ENCODE data around the gene IL1B. TPM values are rescaled to one million over a fixed set of nuclear protein-coding genes. Genes with fewer than 3 reads are reported as not detected.
"Not testable (repeated sequence)": the region's sequence is repeated elsewhere in the genome, so short reads cannot be mapped to it uniquely, and the experiment has no call there.

The IL1B gene
- total and polyA plus RNA-seq, 7 experiments from 2014 or later = 0.17 to 615 (median 1.1) TPM; not detected in 2

DNA sequence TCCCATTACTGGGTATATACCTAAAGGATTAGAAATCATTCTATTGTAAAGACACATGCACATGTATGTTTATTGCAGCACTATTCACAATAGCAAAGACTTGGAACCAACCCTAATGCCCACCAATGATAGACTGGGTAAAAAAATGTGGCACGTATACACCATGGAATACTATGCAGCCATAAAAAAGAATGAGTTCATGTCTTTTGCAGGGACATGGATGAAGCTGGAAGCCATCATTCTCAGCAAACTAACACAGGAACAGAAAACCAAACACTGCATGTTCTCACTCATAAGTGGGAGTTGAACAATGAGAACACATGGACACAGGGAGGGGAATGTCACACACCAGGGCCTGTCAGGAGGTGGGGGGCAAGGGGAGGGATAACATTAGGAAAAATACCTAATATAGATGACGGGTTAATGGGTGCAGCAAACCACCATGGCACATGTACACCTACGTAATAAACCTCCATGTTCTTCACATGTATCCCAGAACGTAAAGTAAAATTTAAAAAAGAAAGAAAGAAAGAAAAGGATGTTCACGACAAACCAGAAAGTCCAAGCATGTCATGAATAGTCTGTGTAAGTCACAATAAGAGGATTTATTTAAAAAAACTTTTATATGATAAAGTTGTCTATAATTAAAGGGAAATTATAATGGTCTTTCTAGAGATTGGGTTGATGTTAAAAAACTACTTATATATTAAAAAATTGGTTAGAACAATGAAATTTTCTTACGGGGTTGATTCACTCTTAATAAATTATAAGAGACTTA, 23.0 kb upstream of the IL1B start:
- H3K9me3 Mint-ChIP-seq = peaks cover 0 to 40% (median 17%) of the 10 kb centered on the region in 11 donors
- intact Hi-C loops (cut with micrococcal nuclease) = not testable (repeated sequence)

GRCh38 chr2:112850588-112850987, 14.0 kb upstream of the IL1B start:
- Mint-ChIP-seq H3K4me1 (peaks cover 0 to 3% (median 0%) of the 10 kb centered on the region in 7 donors), H3K27ac (no peak overlapping the region), H3K27me3 (peaks cover 5 to 32% (median 17%) of the 10 kb centered on the region in 5 donors), H3K36me3 (no peaks in the 10 kb centered on the region), H3K9me3 (peaks cover 0 to 1% (median 0%) of the 10 kb centered on the region in 11 donors), H3K4me3 (no peak overlapping the region)
- ChIA-PET CTCF (interaction anchor here (0.6 kb wide), 1 partner anchor 107 kb away, joined by 5 read pairs; no protein-coding TSS in a partner anchor), POLR2A (no interaction called here)
- intact Hi-C loops (cut with micrococcal nuclease) = no loop called here
- H3K4me3 ChIP-seq (ENCODE audit: low read length) = no peak overlapping the region
- no peak overlapping the region for H3K27ac ChIP-seq (ENCODE audit: low read depth, low read length)
- no peaks in the 10 kb centered on the region for H3K4me1 ChIP-seq (ENCODE audit: control insufficient read depth in 2 of 2, insufficient read depth in 2 of 2, low read length in 2 of 2)
- ATAC-seq = no peak
- H3K36me3 ChIP-seq (ENCODE audit: control insufficient read depth in 2 of 3, insufficient read depth in 3 of 3, low read length in 3 of 3) = no peaks in the 10 kb centered on the region
- H3K27me3 ChIP-seq (ENCODE audit: control insufficient read depth in 2 of 2, insufficient read depth in 2 of 2, low read length in 2 of 2) = no peaks in the 10 kb centered on the region
- H3K9me3 ChIP-seq (ENCODE audit: control insufficient read depth in 2 of 3, low read length in 3 of 3) = no peaks in the 10 kb centered on the region
- DNase-seq = no peak

More for the DNA sequence above, 23.0 kb upstream of the IL1B start:
- H3K27me3 ChIP-seq (ENCODE audit: control insufficient read depth in 2 of 2, insufficient read depth in 2 of 2, low read length in 2 of 2); H3K4me3 Mint-ChIP-seq; CTCF ChIA-PET; DNase-seq; H3K36me3 ChIP-seq (ENCODE audit: control insufficient read depth in 2 of 3, insufficient read depth in 3 of 3, low read length in 3 of 3); H3K27ac Mint-ChIP-seq; H3K4me3 ChIP-seq (ENCODE audit: low read length); H3K27ac ChIP-seq (ENCODE audit: low read depth, low read length); H3K4me1 Mint-ChIP-seq; H3K9me3 ChIP-seq (ENCODE audit: control insufficient read depth in 2 of 3, low read length in 3 of 3); ATAC-seq; POLR2A ChIA-PET; H3K4me1 ChIP-seq (ENCODE audit: control insufficient read depth in 2 of 2, insufficient read depth in 2 of 2, low read length in 2 of 2): not testable (repeated sequence)
- Mint-ChIP-seq H3K36me3 (peaks cover 0 to 16% (median 0%) of the 10 kb centered on the region in 5 donors), H3K27me3 (peaks cover 0 to 18% (median 0%) of the 10 kb centered on the region in 5 donors)

GRCh38 chr2:112849956-112850355, 13.4 kb upstream of the IL1B start:
- no peak overlapping the region for H3K4me3 Mint-ChIP-seq
- H3K9me3 Mint-ChIP-seq = peaks cover 0 to 1% (median 0%) of the 10 kb centered on the region in 11 donors
- H3K4me3 ChIP-seq (ENCODE audit: low read length) = no peak overlapping the region
- no peak overlapping the region for H3K27ac Mint-ChIP-seq
- no peaks in the 10 kb centered on the region for H3K4me1 ChIP-seq (ENCODE audit: control insufficient read depth in 2 of 2, insufficient read depth in 2 of 2, low read length in 2 of 2)
- H3K27ac ChIP-seq (ENCODE audit: low read depth, low read length) = no peak overlapping the region
- peaks cover 5 to 32% (median 17%) of the 10 kb centered on the region in 5 donors for H3K27me3 Mint-ChIP-seq
- peaks cover 0 to 3% (median 0%) of the 10 kb centered on the region in 7 donors for H3K4me1 Mint-ChIP-seq
- no peaks in the 10 kb centered on the region for H3K27me3 ChIP-seq (ENCODE audit: control insufficient read depth in 2 of 2, insufficient read depth in 2 of 2, low read length in 2 of 2)
- intact Hi-C loops (cut with micrococcal nuclease) = no loop called here
- no peak for ATAC-seq
- no peak for DNase-seq
- ChIA-PET POLR2A (no interaction called here), CTCF (no interaction called here)
- no peaks in the 10 kb centered on the region for H3K36me3 ChIP-seq (ENCODE audit: control insufficient read depth in 2 of 3, insufficient read depth in 3 of 3, low read length in 3 of 3)
- H3K36me3 Mint-ChIP-seq = no peaks in the 10 kb centered on the region
- no peaks in the 10 kb centered on the region for H3K9me3 ChIP-seq (ENCODE audit: control insufficient read depth in 2 of 3, low read length in 3 of 3)

DNA sequence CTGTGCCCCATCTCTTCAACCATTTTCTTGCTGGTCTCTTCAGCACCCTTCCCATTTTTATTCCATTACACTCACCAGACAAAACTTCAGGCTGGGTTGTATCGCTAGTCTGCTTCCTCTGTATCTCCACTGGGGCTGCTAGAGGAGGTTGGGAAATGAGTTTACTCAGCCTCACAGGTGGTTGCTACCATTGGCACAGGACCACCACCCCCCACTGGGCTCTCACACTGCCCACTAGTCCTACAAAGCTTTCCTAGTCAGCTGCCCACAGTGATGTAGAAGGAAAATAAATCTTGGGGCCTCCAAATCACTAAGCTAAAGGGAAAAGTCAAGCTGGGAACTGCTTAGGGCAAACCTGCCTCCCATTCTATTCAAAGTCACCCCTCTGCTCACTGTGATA, 12.3 kb upstream of the IL1B start:
- H3K4me1 ChIP-seq (ENCODE audit: control insufficient read depth in 2 of 2, insufficient read depth in 2 of 2, low read length in 2 of 2) = no peaks in the 10 kb centered on the region
- H3K27ac ChIP-seq (ENCODE audit: low read depth, low read length) = no peak overlapping the region
- Mint-ChIP-seq H3K27me3 (peaks cover 5 to 32% (median 17%) of the 10 kb centered on the region in 5 donors), H3K4me1 (peaks cover 0 to 3% (median 0%) of the 10 kb centered on the region in 7 donors), H3K9me3 (peaks cover 0 to 1% (median 0%) of the 10 kb centered on the region in 11 donors), H3K27ac (no peak overlapping the region), H3K36me3 (no peaks in the 10 kb centered on the region), H3K4me3 (no peak overlapping the region)
- H3K9me3 ChIP-seq (ENCODE audit: control insufficient read depth in 2 of 3, low read length in 3 of 3) = no peaks in the 10 kb centered on the region
- no peaks in the 10 kb centered on the region for H3K27me3 ChIP-seq (ENCODE audit: control insufficient read depth in 2 of 2, insufficient read depth in 2 of 2, low read length in 2 of 2)
- H3K36me3 ChIP-seq (ENCODE audit: control insufficient read depth in 2 of 3, insufficient read depth in 3 of 3, low read length in 3 of 3) = no peaks in the 10 kb centered on the region
- no peak overlapping the region for H3K4me3 ChIP-seq (ENCODE audit: low read length)
- ATAC-seq (no peak), DNase-seq (no peak)
- ChIA-PET CTCF (no interaction called here), POLR2A (no interaction called here)
- intact Hi-C loops (cut with micrococcal nuclease) = no loop called here

DNA sequence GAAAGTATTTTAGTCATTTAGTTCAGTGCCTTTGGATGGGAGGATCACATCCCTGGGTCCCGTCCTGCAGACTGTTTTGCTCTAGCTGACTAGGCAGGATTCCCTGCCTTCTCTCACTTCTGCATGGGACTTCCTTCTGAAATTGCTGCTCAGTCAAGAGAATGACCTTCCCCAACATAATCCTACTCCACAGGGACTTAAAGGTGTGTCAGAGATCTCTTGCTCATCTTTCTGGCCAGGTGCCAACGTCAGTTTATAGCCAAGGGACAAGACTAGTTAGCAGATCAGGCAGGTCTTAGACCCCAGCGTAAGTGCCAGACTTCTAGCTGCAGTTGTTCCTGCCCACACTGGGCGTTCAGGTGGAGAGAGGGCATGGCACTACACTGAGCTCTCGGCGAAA, 9.5 kb upstream of the IL1B start:
- Mint-ChIP-seq H3K4me3 (no peak overlapping the region), H3K9me3 (no peaks in the 10 kb centered on the region), H3K36me3 (no peaks in the 10 kb centered on the region), H3K27me3 (peaks cover 12 to 36% (median 26%) of the 10 kb centered on the region in 5 donors), H3K27ac (no peak overlapping the region), H3K4me1 (peaks cover 0 to 8% (median 0%) of the 10 kb centered on the region in 7 donors)
- ATAC-seq (no peak), DNase-seq (no peak)
- Histone ChIP-seq H3K4me3 (ENCODE audit: low read length) (no peak overlapping the region), H3K27me3 (ENCODE audit: control insufficient read depth in 2 of 2, insufficient read depth in 2 of 2, low read length in 2 of 2) (no peaks in the 10 kb centered on the region), H3K4me1 (ENCODE audit: control insufficient read depth in 2 of 2, insufficient read depth in 2 of 2, low read length in 2 of 2) (no peaks in the 10 kb centered on the region), H3K27ac (ENCODE audit: low read depth, low read length) (no peak overlapping the region), H3K9me3 (ENCODE audit: control insufficient read depth in 2 of 3, low read length in 3 of 3) (no peaks in the 10 kb centered on the region), H3K36me3 (ENCODE audit: control insufficient read depth in 2 of 3, insufficient read depth in 3 of 3, low read length in 3 of 3) (no peaks in the 10 kb centered on the region)
- ChIA-PET CTCF (no interaction called here), POLR2A (no interaction called here)
- intact Hi-C loops (cut with micrococcal nuclease) = no loop called here

DNA sequence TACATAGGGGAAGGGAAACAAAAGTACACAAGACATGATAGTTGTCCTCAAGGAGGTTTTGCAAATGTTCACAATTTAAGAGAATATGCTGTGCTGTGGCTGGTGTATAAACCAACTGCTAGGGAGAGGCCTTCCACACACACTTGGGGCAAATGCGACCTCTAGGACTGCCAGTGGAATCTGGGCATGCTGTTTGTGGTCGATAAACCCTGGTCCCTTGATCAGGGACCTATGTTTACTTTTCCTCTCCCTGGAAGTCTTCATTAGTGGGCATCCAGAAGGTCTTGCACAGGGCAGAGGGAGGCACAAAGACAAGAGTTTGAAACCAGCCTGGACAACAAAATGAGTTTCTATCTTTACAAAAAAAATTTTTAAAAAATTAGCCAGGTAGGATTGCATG, 7.3 kb upstream of the IL1B start:
- no peak overlapping the region for H3K4me3 ChIP-seq (ENCODE audit: low read length)
- no peak overlapping the region for H3K27ac Mint-ChIP-seq
- intact Hi-C loops (cut with micrococcal nuclease) = no loop called here
- POLR2A ChIA-PET = no interaction called here
- H3K9me3 ChIP-seq (ENCODE audit: control insufficient read depth in 2 of 3, low read length in 3 of 3) = no peaks in the 10 kb centered on the region
- peaks cover 14 to 40% (median 32%) of the 10 kb centered on the region in 5 donors for H3K27me3 Mint-ChIP-seq
- peaks cover 0 to 10% (median 0%) of the 10 kb centered on the region in 7 donors for H3K4me1 Mint-ChIP-seq
- CTCF ChIA-PET = no interaction called here
- H3K4me1 ChIP-seq (ENCODE audit: control insufficient read depth in 2 of 2, insufficient read depth in 2 of 2, low read length in 2 of 2) = no peaks in the 10 kb centered on the region
- H3K27me3 ChIP-seq (ENCODE audit: control insufficient read depth in 2 of 2, insufficient read depth in 2 of 2, low read length in 2 of 2) = no peaks in the 10 kb centered on the region
- no peak overlapping the region for H3K4me3 Mint-ChIP-seq
- H3K36me3 Mint-ChIP-seq = no peaks in the 10 kb centered on the region
- DNase-seq = no peak
- H3K27ac ChIP-seq (ENCODE audit: low read depth, low read length) = no peak overlapping the region
- H3K9me3 Mint-ChIP-seq = no peaks in the 10 kb centered on the region
- H3K36me3 ChIP-seq (ENCODE audit: control insufficient read depth in 2 of 3, insufficient read depth in 3 of 3, low read length in 3 of 3) = no peaks in the 10 kb centered on the region
- ATAC-seq = no peak

- H3K9me3 ChIP-seq (ENCODE audit: control insufficient read depth in 2 of 3, low read length in 3 of 3) = no peaks in the 10 kb centered on the region
- POLR2A ChIA-PET = no interaction called here
- intact Hi-C loops (cut with micrococcal nuclease) = no loop called here
- no peaks in the 10 kb centered on the region for H3K36me3 ChIP-seq (ENCODE audit: control insufficient read depth in 2 of 3, insufficient read depth in 3 of 3, low read length in 3 of 3)
- DNase-seq = no peak
- Mint-ChIP-seq H3K27ac (no peak overlapping the region), H3K36me3 (no peaks in the 10 kb centered on the region), H3K4me1 (peaks cover 0 to 11% (median 0%) of the 10 kb centered on the region in 7 donors), H3K27me3 (peaks cover 12 to 45% (median 27%) of the 10 kb centered on the region in 5 donors), H3K9me3 (no peaks in the 10 kb centered on the region), H3K4me3 (no peak overlapping the region)
- no peak for ATAC-seq
- H3K4me3 ChIP-seq (ENCODE audit: low read length) = no peak overlapping the region
- H3K4me1 ChIP-seq (ENCODE audit: control insufficient read depth in 2 of 2, insufficient read depth in 2 of 2, low read length in 2 of 2) = no peaks in the 10 kb centered on the region
- H3K27me3 ChIP-seq (ENCODE audit: control insufficient read depth in 2 of 2, insufficient read depth in 2 of 2, low read length in 2 of 2) = no peaks in the 10 kb centered on the region
- no peak overlapping the region for H3K27ac ChIP-seq (ENCODE audit: low read depth, low read length)
- CTCF ChIA-PET = no interaction called here
Measured at GRCh38 chr2:112843288-112843687, 6.7 kb upstream of the IL1B start.
